PFSK-1 (cell line): ENCODE measurements around the gene DPM1.

Source experiments
- SIN3A ChIP-seq: IDR thresholded peaks from 2 replicates; pipeline ENCODE4 v1.6.1; 2012; ENCODE audit warnings: mild to moderate bottlenecking, low read length, moderate library complexity, borderline replicate concordance; ENCODE audit not compliant: insufficient read depth
- TAF1 ChIP-seq: IDR thresholded peaks from 2 replicates; pipeline ENCODE4 v1.6.1; 2012; ENCODE audit warnings: low read length, control low read depth, borderline replicate concordance; ENCODE audit not compliant: insufficient read depth

GRCh38 chr20:50980851-50981713 lies 22.8 kb upstream of the DPM1 start:
- no peak for TF ChIP-seq TAF1
- TF ChIP-seq SIN3A, result no peak
